Erythroblast (primary cell): Measurements from ENCODE around the gene COQ5.
"Not testable (repeated sequence)": the region's sequence is repeated elsewhere in the genome, so short reads cannot be mapped to it uniquely, and the experiment has no call there.

ENCODE experiments used
- DNase-seq, 2 experiments: peaks; one replicate each; lab custom pipeline; 2025; lab: John Stamatoyannopoulos, UW
- GATA1 ChIP-seq: IDR thresholded peaks from 2 replicates; pipeline ENCODE4 v1.6.1; 2011; ENCODE audit warnings: low read depth, mild to moderate bottlenecking, control low read depth, low read length, moderate library complexity
- POLR2A ChIP-seq: IDR thresholded peaks from 2 replicates; pipeline ENCODE4 v1.6.1; 2011; ENCODE audit warnings: mild to moderate bottlenecking, low read length

COQ5 gene

DNA sequence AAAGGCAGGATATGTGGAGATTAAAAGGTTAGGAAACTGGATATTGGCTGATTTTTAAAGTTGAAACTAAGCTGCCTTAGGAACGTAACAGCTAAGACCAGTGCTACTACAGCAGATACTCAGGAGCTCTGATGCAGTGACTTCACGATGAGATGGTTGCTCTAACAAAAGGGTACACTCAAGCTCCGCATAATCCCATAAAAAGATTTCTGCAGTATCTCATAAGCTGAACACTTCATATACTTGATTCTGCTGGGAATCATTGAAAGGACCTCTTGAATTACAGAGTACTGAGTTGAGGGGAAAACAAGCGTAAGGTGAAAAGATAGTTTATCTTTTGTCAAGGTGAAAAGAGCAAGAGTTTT lies 8.9 kb upstream of the COQ5 start:
- DNase-seq: peak in 1 of 2 experiments; percentile 32
- TF ChIP-seq POLR2A (no peak), GATA1 (no peak)

GRCh38 chr12:120536064-120536791 lies 7.3 kb upstream of the COQ5 start:
- TF ChIP-seq GATA1 (no peak), POLR2A (no peak)
- DNase-seq: peak; percentile 33 to 46

DNA sequence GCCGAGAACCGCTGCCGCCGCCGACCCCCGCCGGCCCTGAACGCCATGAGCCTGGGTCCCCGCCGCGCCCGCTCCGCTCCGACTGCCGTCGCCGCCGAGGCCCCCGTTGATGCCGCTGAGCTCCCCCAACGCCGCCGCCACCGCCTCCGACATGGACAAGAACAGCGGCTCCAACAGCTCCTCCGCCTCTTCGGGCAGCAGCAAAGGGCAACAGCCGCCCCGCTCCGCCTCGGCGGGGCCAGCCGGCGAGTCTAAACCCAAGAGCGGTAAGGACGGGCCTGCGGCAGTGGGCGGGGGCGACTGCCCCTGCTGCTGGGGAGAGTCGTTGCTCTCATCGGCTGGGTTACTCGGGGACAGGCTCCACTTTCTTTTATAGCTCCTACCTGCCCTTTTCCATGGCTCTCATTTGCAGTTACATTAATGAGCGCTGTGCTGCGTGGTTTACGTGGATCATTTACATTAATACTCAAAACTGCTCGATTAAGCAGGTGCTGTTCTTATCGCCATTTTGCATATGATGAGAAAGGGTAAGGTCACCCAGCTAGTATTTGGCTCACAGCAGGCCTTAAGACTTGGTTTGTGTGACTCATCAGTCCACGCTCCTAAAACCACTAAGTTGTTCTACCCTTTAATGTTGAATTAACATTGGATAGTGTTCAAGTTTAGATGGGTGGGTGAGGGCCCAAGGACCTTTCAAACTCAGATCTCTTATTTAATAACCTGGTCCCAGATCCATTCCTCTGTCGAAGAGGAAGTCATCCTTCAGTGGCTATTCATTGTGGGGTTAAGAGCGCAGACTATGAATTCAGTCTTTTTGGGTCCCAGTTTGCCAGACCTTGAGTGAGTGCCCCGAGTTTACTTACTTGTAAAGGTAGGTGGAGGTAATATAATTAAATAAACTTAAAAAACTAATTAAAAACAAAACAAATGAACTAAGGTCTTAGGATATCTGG lies 6.0 kb upstream of the COQ5 start:
- DNase-seq: peak; percentile 92 to 93

DNA sequence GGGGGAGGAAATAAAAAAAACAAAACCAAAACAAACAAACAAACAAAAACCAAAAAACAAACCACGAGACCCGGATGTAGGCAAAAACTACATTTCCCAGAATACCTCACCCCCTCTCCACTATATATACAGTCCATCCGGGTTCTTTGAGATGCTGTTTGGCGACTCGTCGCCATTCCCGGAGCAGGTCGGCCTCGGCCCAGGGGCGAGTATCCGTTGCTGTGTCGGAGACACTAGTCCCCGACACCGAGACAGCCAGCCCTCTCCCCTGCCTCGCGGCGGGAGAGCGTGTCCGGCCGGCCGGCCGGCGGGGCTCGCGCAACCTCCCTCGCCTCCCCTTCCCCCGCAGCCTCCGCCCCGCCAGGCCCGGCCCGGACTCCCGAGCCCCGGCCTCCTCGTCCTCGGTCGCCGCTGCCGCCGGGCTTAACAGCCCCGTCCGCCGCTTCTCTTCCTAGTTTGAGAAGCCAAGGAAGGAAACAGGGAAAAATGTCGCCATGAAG lies 5.3 kb upstream of the COQ5 start, which contains the start of gene RNF10:
RNF10 (plus strand) TSS at position 154 of the 500 bp plus-strand sequence. CDS start 456 bp downstream, outside the sequence.
- TF ChIP-seq POLR2A: peak; percentile 95
- TF ChIP-seq GATA1: no peak
- peak; percentile 92 to 94 for DNase-seq

More for the DNA sequence above, 6.0 kb upstream of the COQ5 start:
- TF ChIP-seq POLR2A (no peak), GATA1 (no peak)

- no peak for DNase-seq
- no peak for TF ChIP-seq GATA1
- no peak for TF ChIP-seq POLR2A
These were observed 3.8 kb upstream of the COQ5 start for GRCh38 chr12:120532701-120533238.

GRCh38 chr12:120530418-120530761 lies 1.4 kb upstream of the COQ5 start:
- not testable (repeated sequence) for DNase-seq

- no peak for TF ChIP-seq POLR2A
- no peak for TF ChIP-seq GATA1
- DNase-seq: peak; percentile 22 to 53
These were observed 871 bp upstream of the COQ5 start for GRCh38 chr12:120529641-120530417.

DNA sequence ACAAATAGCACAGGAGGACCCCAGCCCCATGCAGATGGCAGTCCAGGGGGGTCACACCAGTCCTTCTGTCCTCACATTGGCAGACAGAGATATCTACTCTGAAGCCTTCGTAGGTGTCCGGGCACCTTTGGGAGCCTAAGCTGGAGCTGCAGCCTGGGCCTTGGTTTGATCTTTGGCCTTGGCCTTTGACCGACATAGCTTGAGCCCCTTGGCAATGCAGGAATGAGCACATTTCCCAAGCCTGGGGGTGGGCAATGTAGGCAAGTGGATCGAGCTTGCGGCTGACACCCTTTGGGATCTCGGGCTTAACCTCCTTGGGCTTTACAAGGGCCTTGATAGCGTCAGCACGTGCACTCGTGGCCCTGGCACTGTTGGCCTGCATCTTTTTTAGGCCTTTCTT lies 6.4 kb downstream of the COQ5 start:
- no peak for DNase-seq
- TF ChIP-seq POLR2A: no peak
- TF ChIP-seq GATA1: no peak

DNA sequence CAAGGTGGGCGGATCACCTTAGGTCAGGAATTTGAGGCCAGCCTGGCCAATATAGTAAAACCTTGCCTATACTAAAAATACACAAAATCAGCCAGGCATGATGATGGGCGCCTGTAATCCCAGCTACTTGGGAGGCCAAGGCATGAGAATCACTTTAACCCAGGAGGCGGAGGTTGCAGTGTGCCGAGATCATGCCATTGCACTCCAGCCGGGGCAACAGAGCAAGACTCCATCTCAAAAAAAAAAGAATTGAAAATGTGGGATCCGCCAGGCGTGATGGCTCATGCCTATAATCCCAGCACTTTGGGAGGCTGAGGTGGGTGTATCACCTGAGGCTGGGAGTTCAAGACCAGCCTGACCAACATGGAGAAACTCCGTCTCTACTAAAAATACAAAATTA lies 9.6 kb downstream of the COQ5 start:
- not testable (repeated sequence) for DNase-seq

GRCh38 chr12:120515496-120515895 lies 13.5 kb downstream of the COQ5 start:
- no peak for DNase-seq
- TF ChIP-seq POLR2A: no peak
- TF ChIP-seq GATA1: no peak

- TF ChIP-seq GATA1: no peak
- TF ChIP-seq POLR2A: no peak
- DNase-seq: no peak
These were observed 15.0 kb downstream of the COQ5 start for GRCh38 chr12:120514002-120514401.

DNA sequence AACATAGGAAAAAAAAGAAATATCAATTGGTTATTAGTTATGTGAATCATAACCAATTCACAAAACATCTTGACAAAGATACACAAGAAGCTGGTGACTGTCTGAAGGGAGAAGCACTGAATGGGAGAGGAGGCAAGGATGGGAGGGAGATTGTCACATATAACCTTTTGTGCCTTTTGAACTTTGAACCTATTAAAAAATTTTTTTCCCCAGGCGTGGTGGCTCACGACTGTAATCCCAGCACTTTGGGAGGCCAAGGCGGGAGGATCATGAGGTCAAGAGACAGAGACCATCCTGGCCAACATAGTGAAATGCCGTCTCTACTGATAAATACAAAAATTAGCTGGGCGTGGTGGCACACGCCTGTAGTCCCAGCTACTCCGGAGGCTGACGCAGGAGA lies 20.4 kb downstream of the COQ5 start:
- no peak for TF ChIP-seq GATA1
- TF ChIP-seq POLR2A: no peak
- no peak for DNase-seq

DNA sequence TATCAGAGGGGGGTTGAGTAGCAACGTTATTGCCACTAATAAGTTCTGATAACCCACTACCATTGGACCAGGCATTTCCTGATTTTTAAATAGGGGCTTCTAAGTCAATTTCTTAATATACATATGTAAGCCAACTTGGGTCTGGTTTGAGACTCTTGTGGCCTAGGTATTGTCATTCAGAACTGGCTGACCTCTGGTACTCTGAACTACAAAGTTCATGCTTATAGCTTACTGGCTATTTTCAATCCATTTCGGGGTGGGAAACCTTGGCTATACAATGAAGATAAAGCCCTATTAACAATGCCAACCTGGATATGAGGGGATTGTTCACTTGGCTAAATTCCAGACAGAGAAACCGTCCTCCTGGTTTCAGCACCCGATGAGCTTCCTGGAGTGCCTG lies 24.4 kb downstream of the COQ5 start:
- no peak for TF ChIP-seq POLR2A
- TF ChIP-seq GATA1: no peak
- no peak for DNase-seq
